Activated CD4-positive, alpha-beta T cell treated with anti-CD3 and anti-CD28 coated beads, Interleukin-10, Interleukin-2, amounts not matched to agents 100 ng/mL and 50 ng/mL, durations not matched to agents 16 hours and 8 hours (primary cell): ENCODE data around the gene LYPLA2.
"Not testable (repeated sequence)": the region's sequence is repeated elsewhere in the genome, so short reads cannot be mapped to it uniquely, and the experiment has no call there.

Experiments
- DNase-seq: peaks from one replicate; pipeline ENCODE4 v3.0.0-alpha.2; 2020

The LYPLA2 gene

DNA sequence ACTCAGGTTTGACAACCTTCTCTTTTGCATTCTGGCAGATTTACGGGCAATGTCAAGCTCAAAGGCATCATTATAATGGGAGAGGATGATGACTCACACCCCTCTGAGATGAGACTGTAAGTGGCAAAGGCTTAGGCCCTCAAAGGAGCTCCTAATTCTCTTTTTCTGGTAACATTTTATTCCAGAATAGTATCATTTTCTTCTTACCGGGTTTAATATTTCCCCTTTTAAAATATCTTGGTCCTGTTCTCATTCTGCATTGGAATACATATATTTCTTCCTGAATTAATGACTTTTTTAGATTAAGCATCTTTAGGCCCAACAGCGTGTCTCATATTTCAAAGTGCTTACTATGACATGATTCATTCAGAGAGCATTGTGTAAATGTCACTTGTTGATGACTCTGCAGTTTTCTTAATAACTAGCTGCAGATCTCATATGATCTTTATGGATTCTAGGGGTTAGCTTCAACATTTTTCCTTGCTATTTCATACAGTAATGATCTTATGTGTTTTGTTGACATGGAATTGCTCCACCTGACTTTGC is 11.0 kb upstream of the LYPLA2 start:
- DNase-seq = peak; percentile 53

DNA sequence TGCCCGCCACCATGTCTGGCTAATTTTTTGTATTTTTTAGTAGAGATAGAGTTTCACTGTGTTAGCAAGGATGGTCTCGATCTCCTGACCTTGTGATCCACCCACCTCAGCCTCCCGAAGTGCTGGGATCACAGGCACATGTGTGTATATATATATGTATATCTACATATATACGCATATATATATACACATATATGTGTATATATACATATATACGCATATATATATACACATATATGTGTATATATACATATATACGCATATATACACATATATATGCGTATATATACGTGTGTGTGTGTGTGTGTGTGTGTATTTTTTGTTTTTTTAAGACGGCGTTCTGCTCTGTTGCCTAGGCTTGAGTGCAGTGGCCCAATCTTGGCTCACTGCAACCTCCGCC is 7.8 kb upstream of the LYPLA2 start:
- not testable (repeated sequence) for DNase-seq

DNA sequence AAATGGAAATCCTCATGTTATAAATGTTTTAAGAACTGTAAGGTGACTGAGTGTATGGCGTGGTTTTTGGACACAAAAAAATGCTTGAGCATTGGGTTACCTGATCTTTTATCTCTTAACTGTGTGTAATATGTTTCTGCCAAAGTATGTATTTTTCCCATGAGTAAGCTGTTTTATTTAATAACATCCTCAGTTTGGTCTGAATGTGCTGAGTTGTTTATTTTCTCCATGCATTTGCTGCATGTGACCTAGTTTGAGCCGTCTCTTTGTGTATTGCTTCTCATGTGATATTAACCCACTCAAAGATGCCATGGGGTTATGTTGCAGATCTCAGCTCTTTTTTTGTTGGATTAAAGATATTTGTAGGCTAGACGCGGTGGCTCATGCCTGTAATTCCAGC is 6.1 kb upstream of the LYPLA2 start:
- DNase-seq = no peak

- DNase-seq = no peak
Observed at GRCh38 chr1:23787701-23788100, 3.2 kb upstream of the LYPLA2 start.

- no peak for DNase-seq
Observed at GRCh38 chr1:23788695-23789094, 2.2 kb upstream of the LYPLA2 start.

DNA sequence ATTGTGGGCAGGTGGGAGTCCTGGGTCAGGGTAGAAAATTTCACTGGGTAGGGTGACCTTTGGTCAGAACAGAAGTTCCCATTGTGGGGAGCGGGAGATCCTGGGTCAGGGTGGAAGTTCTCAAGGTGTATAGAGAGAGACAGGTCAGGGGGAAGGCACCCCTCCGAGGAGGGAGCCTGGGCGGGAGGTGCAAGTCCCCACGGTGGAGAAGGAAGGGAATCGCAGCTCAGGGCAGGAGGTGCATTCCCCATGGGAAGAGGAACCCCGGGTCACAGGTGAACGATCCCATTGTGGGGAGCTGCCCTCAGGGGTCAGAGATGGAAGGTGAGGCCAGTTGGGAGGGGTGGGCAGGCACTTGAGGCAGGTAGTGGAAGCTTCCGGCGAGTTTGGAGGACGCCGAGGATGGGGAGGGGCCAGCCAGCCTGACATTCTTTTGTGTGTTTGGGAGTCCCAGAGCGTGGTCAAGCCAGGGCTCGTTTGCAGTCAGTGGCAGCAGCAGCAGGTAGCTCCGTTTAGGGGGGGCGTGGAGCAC is 637 bp downstream of the LYPLA2 start:
- DNase-seq = peak; percentile 41

GRCh38 chr1:23792151-23792945 is 1.4 kb downstream of the LYPLA2 start:
- no peak for DNase-seq

- peak; percentile 52 for DNase-seq
Observed at GRCh38 chr1:23793018-23793781, 2.3 kb downstream of the LYPLA2 start.

- DNase-seq = no peak
Observed at GRCh38 chr1:23793861-23794731, 3.2 kb downstream of the LYPLA2 start.

DNA sequence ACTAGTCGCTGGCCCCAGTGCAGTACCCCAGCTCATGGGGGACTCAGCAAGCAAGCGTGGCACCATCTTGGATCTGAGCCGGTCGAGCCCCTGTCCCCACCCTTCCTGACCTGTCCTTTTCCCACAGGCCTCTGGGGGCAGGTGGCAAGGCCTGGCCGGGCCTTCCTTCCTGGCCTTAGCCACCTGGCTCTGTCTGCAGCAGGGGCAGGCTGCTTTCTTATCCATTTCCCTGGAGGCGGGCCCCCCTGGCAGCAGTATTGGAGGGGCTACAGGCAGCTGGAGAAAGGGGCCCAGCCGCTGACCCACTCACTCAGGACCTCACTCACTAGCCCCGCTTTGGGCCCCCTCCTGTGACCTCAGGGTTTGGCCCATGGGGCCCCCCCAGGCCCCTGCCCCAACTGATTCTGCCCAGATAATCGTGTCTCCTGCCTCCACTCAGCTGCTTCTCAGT is 3.8 kb downstream of the LYPLA2 start:
- DNase-seq = not testable (repeated sequence)

GRCh38 chr1:23795676-23796465 is 4.9 kb downstream of the LYPLA2 start:
- no peak for DNase-seq

- DNase-seq = no peak
Observed at GRCh38 chr1:23796466-23797271, 5.7 kb downstream of the LYPLA2 start.

GRCh38 chr1:23797478-23798448 is 6.8 kb downstream of the LYPLA2 start:
- no peak for DNase-seq

- no peak for DNase-seq
Observed at GRCh38 chr1:23798662-23799142, 7.8 kb downstream of the LYPLA2 start.

- DNase-seq = no peak
Observed at GRCh38 chr1:23799255-23799569, 8.3 kb downstream of the LYPLA2 start.

DNA sequence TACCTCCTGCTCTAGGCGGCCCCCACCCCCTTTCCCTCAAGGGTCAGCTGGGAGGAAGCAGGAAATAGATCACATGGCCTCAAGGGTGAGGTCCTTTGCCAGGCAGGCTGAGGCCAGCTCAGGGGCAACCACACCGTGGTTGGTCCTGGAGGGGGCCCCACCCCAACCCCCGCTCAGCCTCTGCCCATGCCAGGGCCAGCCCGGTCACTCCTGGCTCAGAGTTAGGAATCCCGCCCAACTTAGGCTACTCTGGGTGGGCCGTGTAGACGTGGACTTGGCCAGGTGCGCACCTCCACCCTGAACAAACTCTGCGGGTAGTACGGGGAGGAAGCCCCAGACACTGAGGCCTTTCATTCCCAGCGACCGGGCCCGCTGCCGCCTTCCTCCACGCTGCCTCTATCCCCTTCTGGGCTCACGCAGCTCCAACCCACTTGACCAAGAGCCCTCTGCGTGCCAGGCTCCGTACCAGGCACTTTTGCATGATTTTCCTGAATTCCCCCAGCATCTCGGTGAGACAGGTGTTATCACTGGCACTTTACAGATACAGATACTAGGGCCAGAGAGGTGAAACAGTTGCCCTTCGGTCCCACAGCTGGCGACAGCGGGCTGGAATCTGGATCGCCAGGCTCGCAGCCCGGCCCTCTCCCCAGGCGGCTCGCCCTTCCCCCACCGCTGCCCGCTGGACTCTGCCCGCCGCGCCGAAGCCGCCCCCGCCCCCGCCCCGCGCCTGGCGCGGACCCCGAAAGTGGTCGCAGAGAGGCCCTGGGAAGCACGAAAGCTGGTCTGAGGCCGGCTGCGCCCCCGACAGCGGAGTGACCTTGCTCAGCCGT is 8.8 kb downstream of the LYPLA2 start:
- peak; percentile 78 for DNase-seq

DNA sequence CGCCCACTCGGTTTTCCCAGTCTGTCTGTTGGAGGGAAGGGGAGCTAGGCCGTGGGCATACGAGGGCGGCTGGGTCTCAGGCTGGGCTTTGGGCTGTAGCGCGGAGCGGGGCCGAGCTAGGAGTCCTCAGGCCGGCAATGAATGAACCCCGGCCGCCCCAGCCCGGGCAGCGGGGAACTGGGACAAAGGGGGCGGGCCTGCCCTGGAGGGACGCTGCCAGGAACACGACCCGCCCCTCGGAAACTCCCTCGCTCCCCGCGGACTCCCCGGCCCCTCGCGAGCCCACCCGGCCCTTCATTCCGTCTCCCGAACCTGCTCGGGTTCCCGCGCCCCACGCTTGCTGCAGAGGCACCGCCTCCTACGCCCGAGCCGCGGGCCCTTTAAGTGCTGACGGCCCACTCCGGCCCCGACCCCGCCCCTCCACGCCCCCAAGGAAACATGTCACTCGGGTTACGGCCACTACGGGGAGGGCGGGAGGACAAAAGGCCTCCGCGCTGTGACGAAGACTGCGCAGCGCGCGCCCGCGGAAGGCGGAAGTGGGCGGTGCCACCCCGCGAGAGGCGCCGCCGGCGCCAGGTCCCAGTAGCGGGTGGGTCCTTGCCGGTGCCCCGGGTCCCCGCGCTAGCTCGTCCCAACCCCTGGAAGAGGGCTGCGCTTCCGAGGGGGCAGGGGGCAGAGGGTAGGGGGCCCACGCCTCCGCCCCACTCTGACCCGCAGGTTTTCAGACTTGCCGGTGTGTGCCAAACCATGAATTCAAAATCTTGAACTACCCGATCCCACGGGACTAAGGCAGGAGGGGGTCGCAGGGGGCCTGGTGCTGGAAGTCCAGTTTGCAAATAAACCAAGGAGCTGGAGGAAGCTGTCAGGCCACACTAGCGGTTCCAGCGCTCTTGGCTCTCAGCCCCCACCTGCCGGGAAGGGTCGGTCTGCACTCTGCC is 9.7 kb downstream of the LYPLA2 start, which contains the start of gene GALE:
GALE (minus strand) TSS at position 355 of the 938 bp plus-strand sequence. CDS start 1,747 bp downstream, outside the sequence.
- peak; percentile 98 for DNase-seq
